ENCODE results near the gene HCFC1R1.

- TF ChIP-seq POLR2AphosphoS5 (IDR thresholded peaks at IDR 0.05; ENCODE audit: low read depth, low read length) (no peak), SPI1 (IDR thresholded peaks at IDR 0.05; ENCODE audit: low read depth, low read length) (no peak), TAF1 (IDR thresholded peaks at IDR 0.05; ENCODE audit: low read depth, low read length) (no peak), POLR2A (IDR thresholded peaks at IDR 0.05; ENCODE audit: low read depth, low read length) (no peak; the same call in 1 of the 2 replicates), PAX5 (IDR thresholded peaks at IDR 0.05; ENCODE audit: insufficient read depth, low read length, severe bottlenecking) (no peak)
Observed at GRCh38 chr16:2973605-2974318, 50.0 kb downstream of the HCFC1R1 start.

All from GM12891 (cell line).